Stimulated activated CD4-positive, alpha-beta T cell treated with anti-CD3 and anti-CD28 coated beads, Interleukin-1b, Interleukin-23, amount 100 ng/mL, for 1 hour (primary cell): Measurements from ENCODE around the gene PPHLN1.
A peak's percentile ranks its signal among the peaks of the same experiment; 100 is the strongest.
"Not testable (repeated sequence)": the region's sequence is repeated elsewhere in the genome, so short reads cannot be mapped to it uniquely, and the experiment has no call there.

Experiments used
- DNase-seq, 2 donors: peaks; one replicate each; pipeline ENCODE4 v3.0.0-alpha.2; 2020; ENCODE audit warnings: low read depth in 2 of 2

Gene PPHLN1

GRCh38 chr12:42322567-42322966 is 3.4 kb upstream of the PPHLN1 start:
- no peak for DNase-seq

GRCh38 chr12:42323856-42324255 is 2.1 kb upstream of the PPHLN1 start:
- DNase-seq, result no peak

- DNase-seq, result no peak
Measured at GRCh38 chr12:42325326-42325652, 678 bp upstream of the PPHLN1 start.

- no peak for DNase-seq
Measured at GRCh38 chr12:42326541-42327226, 717 bp downstream of the PPHLN1 start.

- no peak for DNase-seq
Measured at GRCh38 chr12:42327227-42327590, 1.2 kb downstream of the PPHLN1 start.

GRCh38 chr12:42330097-42330496 is 4.1 kb downstream of the PPHLN1 start:
- not testable (repeated sequence) for DNase-seq

GRCh38 chr12:42332301-42333285 is 6.6 kb downstream of the PPHLN1 start:
- peak in 1 of 2 donors; percentile 13 for DNase-seq

GRCh38 chr12:42336286-42336685 is 10.3 kb downstream of the PPHLN1 start:
- no peak for DNase-seq

GRCh38 chr12:42338280-42338679 is 12.3 kb downstream of the PPHLN1 start:
- DNase-seq, result no peak

GRCh38 chr12:42342028-42342427 is 16.1 kb downstream of the PPHLN1 start:
- no peak for DNase-seq

- DNase-seq, result no peak
Measured at GRCh38 chr12:42343721-42344120, 17.8 kb downstream of the PPHLN1 start.

GRCh38 chr12:42346403-42347002 is 20.5 kb downstream of the PPHLN1 start:
- DNase-seq, result no peak

GRCh38 chr12:42349119-42350020 is 23.4 kb downstream of the PPHLN1 start:
- not testable (repeated sequence) for DNase-seq

- DNase-seq, result not testable (repeated sequence)
Measured at GRCh38 chr12:42350021-42350407, 24.0 kb downstream of the PPHLN1 start.

GRCh38 chr12:42356344-42356743 is 30.4 kb downstream of the PPHLN1 start:
- no peak for DNase-seq

GRCh38 chr12:42360747-42361403 is 34.9 kb downstream of the PPHLN1 start:
- DNase-seq, result no peak

- no peak for DNase-seq
Measured at GRCh38 chr12:42361909-42362646, 36.1 kb downstream of the PPHLN1 start.

GRCh38 chr12:42362647-42363260 is 36.8 kb downstream of the PPHLN1 start:
- no peak for DNase-seq

- DNase-seq, result no peak
Measured at GRCh38 chr12:42364692-42365091, 38.7 kb downstream of the PPHLN1 start.

- DNase-seq, result no peak
Measured at GRCh38 chr12:42365486-42365885, 39.5 kb downstream of the PPHLN1 start.
